A673 (cell line): Measurements from ENCODE around the gene PVR.

Experiments used
- EZH2 ChIP-seq: fragments of 200-600 bp; sonication (generic); IDR thresholded peaks from 2 replicates; pipeline ENCODE4 v1.6.1; 2017; ENCODE audit warnings: borderline replicate concordance, low read depth, mild to moderate bottlenecking, mixed read lengths, antibody characterized with exemption, low read length; ENCODE audit not compliant: poor library complexity, severe bottlenecking
- TF ChIP-seq, protein P1 (sequence below): fragments of 300-800, 200-600 bp; sonication (generic); conservative IDR thresholded peaks from 2 replicates; pipeline ENCODE4 v1.5.1; 2017; ENCODE audit warnings: low read depth, mild to moderate bottlenecking, antibody characterized with exemption, low read length, moderate library complexity, mixed read lengths

DNA sequence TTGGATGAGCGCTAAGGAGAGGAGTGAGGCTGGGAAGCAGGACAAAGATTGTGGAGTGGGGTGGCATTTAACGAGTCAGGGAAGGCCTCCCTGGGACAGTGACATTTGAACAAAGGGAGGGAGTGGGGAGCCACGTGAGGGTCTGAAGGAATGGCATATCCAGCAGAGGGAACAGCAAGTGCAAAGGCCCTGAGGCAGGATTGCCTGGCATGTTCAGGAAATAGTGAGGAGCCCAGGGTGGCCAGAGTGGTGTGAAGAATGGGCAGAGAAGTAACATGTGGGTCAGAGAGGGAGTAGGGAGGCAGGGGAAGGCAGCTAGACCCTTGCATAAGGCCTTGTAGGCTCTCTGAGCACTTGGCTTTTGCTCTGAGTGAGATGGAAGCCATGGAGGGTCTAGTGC is 14.9 kb upstream of the PVR start:
- TF ChIP-seq, protein P1, sequence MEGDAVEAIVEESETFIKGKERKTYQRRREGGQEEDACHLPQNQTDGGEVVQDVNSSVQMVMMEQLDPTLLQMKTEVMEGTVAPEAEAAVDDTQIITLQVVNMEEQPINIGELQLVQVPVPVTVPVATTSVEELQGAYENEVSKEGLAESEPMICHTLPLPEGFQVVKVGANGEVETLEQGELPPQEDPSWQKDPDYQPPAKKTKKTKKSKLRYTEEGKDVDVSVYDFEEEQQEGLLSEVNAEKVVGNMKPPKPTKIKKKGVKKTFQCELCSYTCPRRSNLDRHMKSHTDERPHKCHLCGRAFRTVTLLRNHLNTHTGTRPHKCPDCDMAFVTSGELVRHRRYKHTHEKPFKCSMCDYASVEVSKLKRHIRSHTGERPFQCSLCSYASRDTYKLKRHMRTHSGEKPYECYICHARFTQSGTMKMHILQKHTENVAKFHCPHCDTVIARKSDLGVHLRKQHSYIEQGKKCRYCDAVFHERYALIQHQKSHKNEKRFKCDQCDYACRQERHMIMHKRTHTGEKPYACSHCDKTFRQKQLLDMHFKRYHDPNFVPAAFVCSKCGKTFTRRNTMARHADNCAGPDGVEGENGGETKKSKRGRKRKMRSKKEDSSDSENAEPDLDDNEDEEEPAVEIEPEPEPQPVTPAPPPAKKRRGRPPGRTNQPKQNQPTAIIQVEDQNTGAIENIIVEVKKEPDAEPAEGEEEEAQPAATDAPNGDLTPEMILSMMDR = no peak
- TF ChIP-seq EZH2 = no peak
